OCI-LY1 (cell line): ENCODE results near the gene CCIN.
"Not testable (repeated sequence)": the region's sequence is repeated elsewhere in the genome, so short reads cannot be mapped to it uniquely, and the experiment has no call there.

ENCODE experiments used
- H2AFZ ChIP-seq: fragments of 200-600 bp; sonication (generic), shearing (Covaris generic); 2 replicates; pipeline ENCODE4 v1.6.0; 2014; ENCODE audit warnings: antibody characterized with exemption, mild to moderate bottlenecking, low read length
- H3F3A ChIP-seq: fragments of 200-600 bp; sonication (generic), shearing (Covaris generic); 2 replicates; pipeline ENCODE4 v1.6.0; 2014; ENCODE audit warnings: mild to moderate bottlenecking, antibody characterized with exemption, low read length, moderate library complexity; ENCODE audit not compliant: insufficient read depth
- H3K27ac ChIP-seq: fragments of 200-600 bp; sonication (generic); 2 replicates; pipeline ENCODE4 v1.5.1; 2014; ENCODE audit warnings: low read length, mixed run types, mild to moderate bottlenecking, low read depth; ENCODE audit not compliant: poor library complexity, severe bottlenecking
- H3K27me3 ChIP-seq: fragments of 200-600 bp; sonication (generic); 2 replicates; pipeline ENCODE4 v1.6.0; 2014; ENCODE audit warnings: antibody characterized with exemption, mild to moderate bottlenecking, low read length, moderate library complexity; ENCODE audit not compliant: insufficient read depth
- H3K36me3 ChIP-seq: fragments of 200-600 bp; sonication (generic); 2 replicates; pipeline ENCODE4 v1.6.1; 2014; ENCODE audit warnings: mild to moderate bottlenecking, antibody characterized with exemption, low read length, moderate library complexity, mixed read lengths; ENCODE audit not compliant: insufficient read depth
- H3K4me1 ChIP-seq: fragments of 200-600 bp; sonication (generic); 2 replicates; pipeline ENCODE4 v1.5.1; 2014; ENCODE audit warnings: mild to moderate bottlenecking, low read length, moderate library complexity; ENCODE audit not compliant: insufficient read depth, severe bottlenecking
- H3K4me2 ChIP-seq: fragments of 200-600 bp; sonication (generic), shearing (Covaris generic); 2 replicates; pipeline ENCODE4 v1.6.1; 2014; ENCODE audit warnings: low read length
- H3K4me3 ChIP-seq: fragments of 200-600 bp; sonication (generic); 2 replicates; pipeline ENCODE4 v1.5.1; 2014; ENCODE audit warnings: low read length, low read depth, mild to moderate bottlenecking, mixed read lengths; ENCODE audit not compliant: poor library complexity, severe bottlenecking
- H3K79me2 ChIP-seq: fragments of 200-600 bp; shearing (Covaris generic); 2 replicates; pipeline ENCODE4 v1.6.1; 2016; ENCODE audit warnings: mixed run types, low read length, mixed read lengths; ENCODE audit not compliant: insufficient read depth
- H3K9ac ChIP-seq: fragments of 200-600 bp; sonication (generic), shearing (Covaris generic); 2 replicates; pipeline ENCODE4 v1.6.1; 2014; ENCODE audit warnings: mild to moderate bottlenecking, low read length, mixed read lengths
- H3K9me2 ChIP-seq: fragments of 200-600 bp; sonication (generic), shearing (Covaris generic); 2 replicates; pipeline ENCODE4 v1.6.1; 2014; ENCODE audit warnings: low read depth, mild to moderate bottlenecking, low read length, mixed read lengths
- H3K9me3 ChIP-seq: fragments of 200-600 bp; shearing (Covaris generic); 2 replicates; pipeline ENCODE4 v1.6.1; 2014; ENCODE audit warnings: low read length, mixed read lengths
- H4K20me1 ChIP-seq: fragments of 200-600 bp; sonication (generic), shearing (Covaris generic); 2 replicates; pipeline ENCODE4 v1.6.0; 2016; ENCODE audit warnings: mild to moderate bottlenecking, low read length; ENCODE audit not compliant: insufficient read depth
- CTCF ChIP-seq: fragments of 200-600 bp; sonication (generic), shearing (Covaris generic); IDR thresholded peaks from 2 replicates; pipeline ENCODE4 v1.5.1; 2017; ENCODE audit warnings: mild to moderate bottlenecking, antibody characterized with exemption, low read length, moderate library complexity, mixed read lengths
- EZH2 ChIP-seq: fragments of 200-600 bp; sonication (generic), shearing (Covaris generic); IDR thresholded peaks from 2 replicates; pipeline ENCODE4 v1.8.0; 2017; ENCODE audit warnings: borderline replicate concordance, mixed run types, mild to moderate bottlenecking, antibody characterized with exemption, low read length, moderate library complexity, mixed read lengths

CCIN gene

GRCh38 chr9:36129139-36129538 is 40.0 kb upstream of the CCIN start:
- H3K79me2 ChIP-seq, result no peaks in the 10 kb centered on the region
- H2AFZ ChIP-seq, result no peak overlapping the region
- H3K27me3 ChIP-seq, result no peaks in the 10 kb centered on the region
- H3K4me3 ChIP-seq, result no peak overlapping the region
- no peak overlapping the region for H3K27ac ChIP-seq
- H3K9ac ChIP-seq, result no peak overlapping the region
- H3K4me1 ChIP-seq, result no peaks in the 10 kb centered on the region
- H3K9me2 ChIP-seq, result no peaks in the 10 kb centered on the region
- no peaks in the 10 kb centered on the region for H3K9me3 ChIP-seq
- no peak overlapping the region for H3K4me2 ChIP-seq
- H4K20me1 ChIP-seq, result no peaks in the 10 kb centered on the region
- TF ChIP-seq CTCF (no peak), EZH2 (no peak)
- no peaks in the 10 kb centered on the region for H3K36me3 ChIP-seq
- no peaks in the 10 kb centered on the region for H3F3A ChIP-seq

DNA sequence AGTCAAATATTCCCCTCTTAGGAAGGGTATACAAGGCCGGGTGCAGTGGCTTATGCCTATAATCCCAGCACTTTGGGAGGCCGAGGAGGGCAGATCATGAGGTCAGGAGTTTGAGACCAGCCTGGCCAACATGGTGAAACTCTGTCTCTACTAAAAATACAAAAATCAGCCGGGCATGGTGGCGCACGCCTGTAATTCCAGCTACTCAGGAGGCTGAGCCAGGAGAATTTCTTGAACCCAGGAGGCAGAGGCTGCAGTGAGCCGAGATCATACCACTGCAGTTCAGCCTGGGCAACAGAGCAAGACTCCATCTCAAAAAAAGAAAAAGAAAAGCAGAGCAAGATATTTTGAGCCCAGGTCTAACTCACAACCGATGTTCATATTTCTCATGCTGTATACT is 37.5 kb upstream of the CCIN start:
- not testable (repeated sequence) for H3K4me3 ChIP-seq

GRCh38 chr9:36132086-36132485 is 37.1 kb upstream of the CCIN start:
- Histone ChIP-seq H3K4me1 (no peaks in the 10 kb centered on the region), H3K4me3 (no peak overlapping the region), H3K27me3 (no peaks in the 10 kb centered on the region), H3K9me3 (no peaks in the 10 kb centered on the region), H3K9ac (no peak overlapping the region), H4K20me1 (no peaks in the 10 kb centered on the region), H3F3A (no peaks in the 10 kb centered on the region), H3K4me2 (no peak overlapping the region), H3K79me2 (no peaks in the 10 kb centered on the region), H2AFZ (no peak overlapping the region), H3K27ac (no peak overlapping the region), H3K36me3 (no peaks in the 10 kb centered on the region), H3K9me2 (no peaks in the 10 kb centered on the region)
- no peak for TF ChIP-seq EZH2
- no peak for TF ChIP-seq CTCF

More for the DNA sequence above, 37.5 kb upstream of the CCIN start:
- H3K9ac ChIP-seq, H3K9me2 ChIP-seq, H3K4me2 ChIP-seq, H3K4me1 ChIP-seq, H3F3A ChIP-seq, H3K9me3 ChIP-seq, H3K27ac ChIP-seq, H2AFZ ChIP-seq, H3K27me3 ChIP-seq, H3K79me2 ChIP-seq, H4K20me1 ChIP-seq, H3K36me3 ChIP-seq: not testable (repeated sequence)

DNA sequence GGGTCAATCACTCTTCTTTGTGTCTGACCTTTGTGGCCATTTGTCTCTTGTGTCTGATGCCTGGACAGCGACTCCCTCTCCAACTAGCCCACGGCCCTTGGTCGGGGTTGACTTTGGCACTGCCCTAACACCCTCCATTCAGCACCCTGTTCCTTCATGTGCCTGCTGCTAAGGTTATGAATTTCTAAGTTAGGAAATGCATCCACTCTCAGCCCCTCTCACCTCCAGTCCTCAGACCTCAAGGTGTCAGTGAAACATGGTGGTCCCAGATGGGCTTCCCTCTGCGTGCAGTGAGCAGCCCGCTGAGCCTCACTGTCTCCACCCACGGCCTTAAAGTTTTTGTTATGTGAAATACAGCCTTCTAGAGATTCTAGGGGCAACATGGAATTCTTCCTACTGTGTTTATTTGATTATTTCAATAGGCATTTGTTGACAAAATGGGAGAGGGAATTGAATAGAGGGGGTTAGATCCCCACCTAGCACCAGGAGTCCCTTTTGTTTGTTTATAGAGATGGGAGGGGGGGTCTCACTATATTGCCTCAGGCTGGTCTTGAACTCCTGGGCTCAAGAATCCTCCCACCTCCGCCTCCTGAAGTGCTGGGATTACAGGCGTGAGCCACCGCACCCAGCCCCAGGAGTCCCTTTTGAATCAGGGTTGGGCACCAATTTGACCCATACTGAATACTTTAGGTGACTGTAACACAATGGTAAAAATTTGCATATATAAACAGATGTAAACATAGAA is 34.3 kb upstream of the CCIN start:
- Histone ChIP-seq H4K20me1 (no peaks in the 10 kb centered on the region), H3K36me3 (no peaks in the 10 kb centered on the region), H3K79me2 (no peaks in the 10 kb centered on the region), H3K27me3 (0 out of 2 replicates have a peak, but pooled peaks cover 3% of the 10 kb centered on the region), H3K9me3 (no peaks in the 10 kb centered on the region), H3K27ac (no peak overlapping the region), H3F3A (no peaks in the 10 kb centered on the region), H3K4me2 (no peak overlapping the region), H2AFZ (no peak overlapping the region), H3K9ac (no peak overlapping the region), H3K9me2 (no peaks in the 10 kb centered on the region), H3K4me3 (no peak overlapping the region), H3K4me1 (no peaks in the 10 kb centered on the region)
- TF ChIP-seq EZH2 (no peak), CTCF (no peak)
